ENCODE data around the gene CORO7. TPM values are rescaled to one million over a fixed set of nuclear protein-coding genes. Genes with fewer than 3 reads are reported as not detected.

Gene CORO7
- polyA plus RNA-seq, 2 of the 4 experiments (the other 2 are of a cell fraction): 6.0 to 11.9 TPM

- ATAC-seq: peak in 1 of 2 experiments; percentile 32; a peak in 3 of 6 replicates
- peak overlapping the region; percentile 67 for H3K4me2 ChIP-seq
- peaks cover 61% of the 10 kb centered on the region for H3K4me1 ChIP-seq
- peak overlapping the region; percentile 60 to 87 for H3K27ac ChIP-seq
- no peak for FAIRE-seq
- ChIA-PET POLR2A (interaction anchor here (0.7 kb wide), 1 partner anchor 12 kb away, joined by 3 read pairs; the partner anchor contains the start of gene GLIS2), CTCF (interaction anchor here (0.9 to 22.8 kb wide), 15 partner anchors 13 to 345 kb away, joined by 3 to 423 read pairs (median 8); partner anchors contain the start of genes GLIS2, PAM16 and TFAP4)
- 61% methylated on average over 6 of the region's 30 CpGs for whole genome bisulfite sequencing (ENCODE audit: missing lambda C conversion rate)
- TF ChIP-seq BCL3 (IDR thresholded peaks at IDR 0.05) (no peak), RAD21 (conservative IDR thresholded peaks at IDR 0.05 in 1 of 2, IDR thresholded peaks at IDR 0.05 in 1 of 2) (peak in 1 of 2 experiments; percentile 27; a peak in 1 of 5 replicates)
- H3K9me3 ChIP-seq: no peaks in the 10 kb centered on the region
- no peak for DNase-seq (ENCODE audit: low read depth in 1 of 2, low spot score in 1 of 2)
- H3K4me3 ChIP-seq: no peak overlapping the region
Observed at GRCh38 chr16:4328046-4328781, 88.2 kb downstream of the CORO7 start.

- no peak for DNase-seq (ENCODE audit: low read depth in 1 of 2, low spot score in 1 of 2)
- no peak for FAIRE-seq
- H3K27ac ChIP-seq: peak overlapping the region; percentile 60 to 87; a peak in 4 of 6 replicates
- no peaks in the 10 kb centered on the region for H3K9me3 ChIP-seq
- no peak for ATAC-seq
- H3K4me3 ChIP-seq: no peak overlapping the region
- TF ChIP-seq ZSCAN20 (CRISPR knock-in tag; IDR thresholded peaks at IDR 0.05) (no peak), EHF (CRISPR knock-in tag; IDR thresholded peaks at IDR 0.05) (no peak), NFE2L2 (conservative IDR thresholded peaks at IDR 0.05; ENCODE audit: low read length) (no peak), POLR2A (IDR thresholded peaks at IDR 0.05; ENCODE audit: low read length) (no peak), JUN (IDR thresholded peaks at IDR 0.05) (no peak), EHMT2 (IDR thresholded peaks at IDR 0.05; ENCODE audit: low read depth) (no peak), RARB (CRISPR knock-in tag; IDR thresholded peaks at IDR 0.05) (no peak), ESRRA (IDR thresholded peaks at IDR 0.05; ENCODE audit: borderline replicate concordance, low read length) (no peak), CHD2 (IDR thresholded peaks at IDR 0.05; ENCODE audit: low read length, partially characterized antibody) (no peak), ZFP36 (IDR thresholded peaks at IDR 0.05; ENCODE audit: borderline replicate concordance, partially characterized antibody) (no peak)
- WGBS (ENCODE audit: missing lambda C conversion rate): 94% methylated on average over 18 of the region's 57 CpGs
- ChIA-PET POLR2A (interaction anchor here (0.7 kb wide), 1 partner anchor 11 kb away, joined by 3 read pairs; the partner anchor contains the start of gene GLIS2), CTCF (interaction anchor here (0.9 to 22.8 kb wide), 15 partner anchors 13 to 345 kb away, joined by 3 to 423 read pairs (median 9); partner anchors contain the start of genes GLIS2 and TFAP4)
- peaks cover 68% of the 10 kb centered on the region for H3K4me1 ChIP-seq
- H3K4me2 ChIP-seq: peak overlapping the region; percentile 67
Observed at GRCh38 chr16:4327386-4328045, 88.9 kb downstream of the CORO7 start.

GRCh38 chr16:4325253-4325758, 91.1 kb downstream of the CORO7 start:
- TF ChIP-seq KDM1A (IDR thresholded peaks at IDR 0.05; ENCODE audit: low read depth) (peak; percentile 75; the same call in 1 of the 2 replicates), MAZ (IDR thresholded peaks at IDR 0.05; ENCODE audit: borderline replicate concordance, low read depth, low read length) (no peak)
- Histone ChIP-seq H3K4me3 (no peak overlapping the region), H3K4me1 (peaks cover 90% of the 10 kb centered on the region), H3K9me3 (no peaks in the 10 kb centered on the region), H3K4me2 (no peak overlapping the region), H3K27ac (peak overlapping the region in 1 of 2 experiments; percentile 96; a peak in 2 of 6 replicates)
- ATAC-seq (no peak), DNase-seq (ENCODE audit: low read depth in 1 of 2, low spot score in 1 of 2) (no peak), FAIRE-seq (no peak)
- ChIA-PET CTCF (interaction anchor here (1.2 to 22.8 kb wide), 5 partner anchors 12 to 79 kb away, joined by 4 to 423 read pairs (median 61); partner anchors contain the start of gene GLIS2), POLR2A (interaction anchor here (1.4 to 2.5 kb wide), 2 partner anchors 8 to 54 kb away, joined by 3 to 7 read pairs; no protein-coding TSS in a partner anchor)
- WGBS (ENCODE audit: missing lambda C conversion rate): 88% methylated on average over 6 of the region's 6 CpGs

All from A549 (cell line).